HEK293 (cell line): Measurements from ENCODE around the gene ZNF311.

Experiments used
- CTCF ChIP-seq: fragments of 450-650 bp; formaldehyde crosslinking; IDR thresholded peaks from 2 replicates; pipeline ENCODE4 v1.5.1; 2016; ENCODE audit warnings: missing biosample characterization, missing genetic modification characterization
- ZFP41 ChIP-seq: fragments of 450-650 bp; formaldehyde crosslinking; IDR thresholded peaks from 2 replicates; pipeline ENCODE4 v1.5.1; 2016; ENCODE audit warnings: missing biosample characterization, missing genetic modification characterization, borderline replicate concordance
- ZNF138 ChIP-seq: fragments of 450-650 bp; formaldehyde crosslinking; IDR thresholded peaks from 2 replicates; pipeline ENCODE4 v1.5.1; 2016; ENCODE audit warnings: missing biosample characterization, missing genetic modification characterization, borderline replicate concordance
- ZNF19 ChIP-seq: fragments of 450-650 bp; formaldehyde crosslinking; IDR thresholded peaks from 2 replicates; pipeline ENCODE4; 2016; ENCODE audit warnings: missing biosample characterization, missing genetic modification characterization, low read depth
- ZNF202 ChIP-seq: fragments of 450-650 bp; formaldehyde crosslinking; IDR thresholded peaks from 2 replicates; pipeline ENCODE4 v1.5.1; 2016; ENCODE audit warnings: missing biosample characterization, missing genetic modification characterization, borderline replicate concordance
- ZNF280D ChIP-seq: fragments of 450-650 bp; formaldehyde crosslinking; IDR thresholded peaks from 2 replicates; pipeline ENCODE4 v1.5.1; 2016; ENCODE audit warnings: missing biosample characterization, missing genetic modification characterization
- ZNF596 ChIP-seq: fragments of 450-650 bp; IDR thresholded peaks from 2 replicates; pipeline ENCODE4 v1.5.0; 2018; ENCODE audit warnings: missing biosample characterization, mild to moderate bottlenecking, missing genetic modification characterization, moderate library complexity
- ZNF707 ChIP-seq: fragments of 450-650 bp; formaldehyde crosslinking; IDR thresholded peaks from 2 replicates; pipeline ENCODE4 v1.5.1; 2016; ENCODE audit warnings: missing biosample characterization, missing genetic modification characterization
- TF ChIP-seq, protein P1 (sequence below): fragments of 450-650 bp; formaldehyde crosslinking; IDR thresholded peaks from 2 replicates; pipeline ENCODE4 v1.5.1; 2016; ENCODE audit warnings: missing biosample characterization, missing genetic modification characterization

DNA sequence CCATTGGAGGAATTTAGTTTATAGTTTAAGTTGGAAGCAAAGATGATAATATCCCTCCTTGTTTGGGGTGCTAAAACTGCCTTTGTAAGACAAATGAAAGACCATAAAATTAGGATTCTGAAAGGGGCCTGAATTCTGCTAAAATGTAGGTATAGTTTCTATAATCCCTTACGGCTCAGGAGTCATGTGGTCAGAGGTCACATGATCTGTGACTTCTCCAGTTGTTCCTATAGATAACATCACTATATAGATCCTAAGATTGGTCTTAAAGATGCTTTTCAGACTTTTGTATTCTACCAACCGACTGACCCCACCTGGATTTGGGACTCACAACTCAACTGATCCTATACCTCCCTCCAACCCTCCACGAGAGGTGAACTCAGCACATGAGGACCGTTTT, 36.6 kb downstream of the ZNF311 start:
- TF ChIP-seq CTCF (tag by site-specific recombination) (no peak), ZNF138 (tag by site-specific recombination) (no peak), ZNF596 (tag by site-specific recombination) (no peak), ZNF707 (tag by site-specific recombination) (no peak), ZFP41 (tag by site-specific recombination) (no peak), ZNF280D (tag by site-specific recombination) (no peak), ZNF202 (no peak), ZNF19 (tag by site-specific recombination) (no peak)
- TF ChIP-seq, protein P1, sequence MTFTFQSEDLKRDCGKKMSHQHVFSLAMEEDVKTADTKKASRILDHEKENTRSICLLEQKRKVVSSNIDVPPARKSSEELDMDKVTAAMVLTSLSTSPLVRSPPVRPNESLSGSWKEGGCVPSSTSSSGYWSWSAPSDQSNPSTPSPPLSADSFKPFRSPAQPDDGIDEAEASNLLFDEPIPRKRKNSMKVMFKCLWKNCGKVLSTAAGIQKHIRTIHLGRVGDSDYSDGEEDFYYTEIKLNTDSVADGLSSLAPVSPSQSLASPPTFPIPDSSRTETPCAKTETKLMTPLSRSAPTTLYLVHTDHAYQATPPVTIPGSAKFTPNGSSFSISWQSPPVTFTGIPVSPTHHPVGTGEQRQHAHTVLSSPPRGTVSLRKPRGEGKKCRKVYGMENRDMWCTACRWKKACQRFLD (tag by site-specific recombination) = no peak
